Lower leg skin (tissue), 4 donors: ENCODE results near the gene TMEM119. TPM values are rescaled to one million over a fixed set of nuclear protein-coding genes. Genes with fewer than 3 reads are reported as not detected.

Experiments
- DNase-seq, 2 donors: peaks; one replicate each; pipeline ENCODE4 v3.0.0-alpha.2; 2019; ENCODE audit warnings: low spot score in 2 of 2
- H3K4me3 ChIP-seq: fragments of 200-600 bp; sonication (generic); 2 replicates; pipeline ENCODE4 v1.5.1; 2017; ENCODE audit warnings: mild to moderate bottlenecking, low read depth; ENCODE audit not compliant: poor library complexity, severe bottlenecking
- POLR2A ChIP-seq, 2 donors: fragments of 450-650 bp; IDR thresholded peaks; one replicate each; pipeline ENCODE4 v1.6.1; 2016 to 2017; ENCODE audit warnings: antibody characterized with exemption in 2 of 2, mild to moderate bottlenecking in 1 of 2, moderate library complexity in 1 of 2
- WGBS, 2 donors: methylation state at CpG; one replicate each; pipeline ENCODE4 v1.1.5; 2018; 5-methylcytosine and 5-hydroxymethylcytosine counted together
- intact Hi-C: fragments of 100-400 bp; cut with DNase I; formaldehyde crosslinking; loops from one replicate; pipeline ENCODE4 v1.15.0; 2023; ENCODE audit warnings: low total_unique reads
- total RNA-seq, 4 donors: library from RNA; depleted of rRNA; stranded (reverse); fragments of >200 nt; gene quantifications; one replicate each; pipeline ENCODE4 v1.1.0, GENCODE V29; 2016
- TF ChIP-seq, protein P1 (sequence below), 3 donors: fragments of 450-650 bp; IDR thresholded peaks; one replicate each; pipeline ENCODE4 v1.5.1; 2016; ENCODE audit warnings: antibody characterized with exemption in 3 of 3, mild to moderate bottlenecking in 3 of 3, moderate library complexity in 2 of 3

The TMEM119 gene
- total RNA-seq, 4 donors from 2014 or later, result 0.34 to 10.3 (median 1.4) TPM

GRCh38 chr12:108614041-108614440 lies 16.2 kb upstream of the TMEM119 start:
- 68 to 76% methylated on average over 4 of the region's 4 CpGs for WGBS, 2 donors
- no peak for TF ChIP-seq POLR2A (IDR thresholded peaks at IDR 0.05)
- TF ChIP-seq, protein P1, sequence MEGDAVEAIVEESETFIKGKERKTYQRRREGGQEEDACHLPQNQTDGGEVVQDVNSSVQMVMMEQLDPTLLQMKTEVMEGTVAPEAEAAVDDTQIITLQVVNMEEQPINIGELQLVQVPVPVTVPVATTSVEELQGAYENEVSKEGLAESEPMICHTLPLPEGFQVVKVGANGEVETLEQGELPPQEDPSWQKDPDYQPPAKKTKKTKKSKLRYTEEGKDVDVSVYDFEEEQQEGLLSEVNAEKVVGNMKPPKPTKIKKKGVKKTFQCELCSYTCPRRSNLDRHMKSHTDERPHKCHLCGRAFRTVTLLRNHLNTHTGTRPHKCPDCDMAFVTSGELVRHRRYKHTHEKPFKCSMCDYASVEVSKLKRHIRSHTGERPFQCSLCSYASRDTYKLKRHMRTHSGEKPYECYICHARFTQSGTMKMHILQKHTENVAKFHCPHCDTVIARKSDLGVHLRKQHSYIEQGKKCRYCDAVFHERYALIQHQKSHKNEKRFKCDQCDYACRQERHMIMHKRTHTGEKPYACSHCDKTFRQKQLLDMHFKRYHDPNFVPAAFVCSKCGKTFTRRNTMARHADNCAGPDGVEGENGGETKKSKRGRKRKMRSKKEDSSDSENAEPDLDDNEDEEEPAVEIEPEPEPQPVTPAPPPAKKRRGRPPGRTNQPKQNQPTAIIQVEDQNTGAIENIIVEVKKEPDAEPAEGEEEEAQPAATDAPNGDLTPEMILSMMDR (IDR thresholded peaks at IDR 0.05), result no peak
- DNase-seq, result no peak
- intact Hi-C loops, result loop anchor here (5.0 kb wide), 1 partner anchor 47 kb away; no protein-coding TSS in a partner anchor
- no peak overlapping the region for H3K4me3 ChIP-seq

- DNase-seq, result no peak
- H3K4me3 ChIP-seq, result no peak overlapping the region
- TF ChIP-seq POLR2A (IDR thresholded peaks at IDR 0.05), result no peak
- TF ChIP-seq, protein P1 (IDR thresholded peaks at IDR 0.05), result no peak
- WGBS, 2 donors, result 55 to 56% methylated on average over 9 of the region's 9 CpGs
- intact Hi-C loops, result loop anchor here (5.0 kb wide), 1 partner anchor 46 kb away; no protein-coding TSS in a partner anchor
Observed at GRCh38 chr12:108613548-108613947, 15.7 kb upstream of the TMEM119 start.

GRCh38 chr12:108612788-108613282 lies 15.0 kb upstream of the TMEM119 start:
- 67 to 73% methylated on average over 6 to 8 of the region's 8 CpGs for WGBS, 2 donors
- no peak for DNase-seq
- intact Hi-C loops, result loop anchor here (5.0 kb wide), 1 partner anchor 46 kb away; no protein-coding TSS in a partner anchor

DNA sequence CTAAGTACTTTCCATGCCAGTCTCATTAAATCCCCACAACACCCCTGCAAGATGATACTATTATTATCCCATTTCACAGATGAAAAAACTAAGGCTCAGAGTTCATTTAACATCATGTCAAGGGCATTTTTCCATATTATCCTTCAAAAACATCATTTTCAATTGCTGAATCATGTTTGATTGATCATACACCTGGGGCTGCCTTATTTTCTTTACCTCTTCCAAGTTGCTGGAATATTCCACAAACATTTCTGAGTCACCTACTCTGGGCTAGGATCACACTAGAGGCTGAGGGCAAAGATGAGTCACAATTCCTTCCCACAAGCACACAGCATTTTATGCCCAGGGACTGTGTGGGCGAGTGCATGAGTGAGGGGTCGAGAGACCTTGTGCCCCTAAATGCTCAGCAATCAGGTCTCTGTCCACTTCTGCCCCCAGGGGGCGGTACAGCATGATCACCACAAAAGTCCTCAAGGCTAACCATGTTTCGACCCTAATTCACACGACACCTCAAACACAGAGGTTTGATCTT lies 14.1 kb upstream of the TMEM119 start:
- TF ChIP-seq POLR2A (IDR thresholded peaks at IDR 0.05), result no peak
- TF ChIP-seq, protein P1 (IDR thresholded peaks at IDR 0.05), result no peak
- DNase-seq, result no peak
- whole genome bisulfite sequencing, 2 donors, result 38 to 44% methylated on average over 5 of the region's 5 CpGs
- H3K4me3 ChIP-seq, result no peak overlapping the region
- intact Hi-C loops, result loop anchor here (5.0 kb wide), 1 partner anchor 45 kb away; no protein-coding TSS in a partner anchor

More at GRCh38 chr12:108612788-108613282, 15.0 kb upstream of the TMEM119 start:
- TF ChIP-seq, protein P1 (IDR thresholded peaks at IDR 0.05), result no peak
- TF ChIP-seq POLR2A (IDR thresholded peaks at IDR 0.05), result no peak
- H3K4me3 ChIP-seq, result no peak overlapping the region

GRCh38 chr12:108610856-108611605 lies 13.1 kb upstream of the TMEM119 start:
- no peak for DNase-seq
- intact Hi-C loops, result loop anchor here (5.0 kb wide), 1 partner anchor 44 kb away; no protein-coding TSS in a partner anchor
- no peak overlapping the region for H3K4me3 ChIP-seq
- TF ChIP-seq POLR2A (IDR thresholded peaks at IDR 0.05), result no peak
- TF ChIP-seq, protein P1 (IDR thresholded peaks at IDR 0.05), result no peak
- 70 to 77% methylated on average over 15 of the region's 15 CpGs for WGBS, 2 donors
